Measurements from ENCODE around the gene KRT26. TPM values are rescaled to one million over a fixed set of nuclear protein-coding genes. Genes with fewer than 3 reads are reported as not detected.

The KRT26 gene
- total and polyA plus RNA-seq, 2 donors (not counting 1 experiment from before 2014, with no cell fraction given), result not detected

GRCh38 chr17:40819528-40820125 lies 47.6 kb upstream of the KRT26 start:
- Histone ChIP-seq H3K4me2 (ENCODE audit: extremely low read depth, insufficient read depth, low read length) (peak overlapping the region; percentile 94), H3K4me1 (ENCODE audit: control insufficient read depth, extremely low read depth, insufficient read depth, low read length) (no peaks in the 10 kb centered on the region), H3K27ac (ENCODE audit: insufficient read depth, low read length) (peak overlapping the region; percentile 49), H4K20me1 (ENCODE audit: control insufficient read depth, extremely low read depth, insufficient read depth, low read length) (no peaks in the 10 kb centered on the region), H3K36me3 (ENCODE audit: control insufficient read depth, insufficient read depth, low read length) (no peaks in the 10 kb centered on the region), H2AFZ (ENCODE audit: low read length) (peak overlapping the region; percentile 86), H3K9me3 (ENCODE audit: control insufficient read depth, insufficient read depth, low read depth, low read length) (no peaks in the 10 kb centered on the region), H3K9ac (ENCODE audit: insufficient read depth, low read length) (peak overlapping the region; percentile 27), H3K79me2 (ENCODE audit: control insufficient read depth, insufficient read depth, low read length) (peaks cover 3% of the 10 kb centered on the region), H3K4me3 (replicated peaks in 1 of 4; ENCODE audit: control extremely low read depth in 1 of 4, insufficient read depth in 1 of 4, low read depth in 3 of 4, low read length in 4 of 4) (peak overlapping the region; percentile 61 to 99 (median 67)), H3K27me3 (ENCODE audit: control insufficient read depth, insufficient read depth, low read length) (no peaks in the 10 kb centered on the region)
- TF ChIP-seq CTCF (conservative IDR thresholded peaks at IDR 0.05 in 1 of 2, IDR thresholded peaks at IDR 0.05 in 1 of 2; ENCODE audit: low read depth in 1 of 2, low read length in 2 of 2), result no peak
- no peak for TF ChIP-seq EZH2 (IDR thresholded peaks at IDR 0.05; ENCODE audit: low read length, missing control alignments)
- DNase-seq (ENCODE audit: low read depth in 2 of 2), result peak; percentile 17 to 38

GRCh38 chr17:40818733-40819527 lies 46.9 kb upstream of the KRT26 start:
- Histone ChIP-seq H2AFZ (ENCODE audit: low read length) (peak overlapping the region; percentile 86), H3K9ac (ENCODE audit: insufficient read depth, low read length) (peak overlapping the region; percentile 75), H3K9me3 (ENCODE audit: control insufficient read depth, insufficient read depth, low read depth, low read length) (no peaks in the 10 kb centered on the region), H3K79me2 (ENCODE audit: control insufficient read depth, insufficient read depth, low read length) (peaks cover 3% of the 10 kb centered on the region), H3K27ac (ENCODE audit: insufficient read depth, low read length) (peak overlapping the region; percentile 68), H3K27me3 (ENCODE audit: control insufficient read depth, insufficient read depth, low read length) (no peaks in the 10 kb centered on the region), H3K4me1 (ENCODE audit: control insufficient read depth, extremely low read depth, insufficient read depth, low read length) (no peaks in the 10 kb centered on the region), H3K4me3 (replicated peaks in 1 of 4; ENCODE audit: control extremely low read depth in 1 of 4, insufficient read depth in 1 of 4, low read depth in 3 of 4, low read length in 4 of 4) (peak overlapping the region; percentile 63 to 99 (median 78)), H3K4me2 (ENCODE audit: extremely low read depth, insufficient read depth, low read length) (peak overlapping the region; percentile 94), H3K36me3 (ENCODE audit: control insufficient read depth, insufficient read depth, low read length) (no peaks in the 10 kb centered on the region), H4K20me1 (ENCODE audit: control insufficient read depth, extremely low read depth, insufficient read depth, low read length) (no peaks in the 10 kb centered on the region)
- peak; percentile 76 to 82 for DNase-seq (ENCODE audit: low read depth in 2 of 2)
- no peak for TF ChIP-seq CTCF (conservative IDR thresholded peaks at IDR 0.05 in 1 of 2, IDR thresholded peaks at IDR 0.05 in 1 of 2; ENCODE audit: low read depth in 1 of 2, low read length in 2 of 2)
- TF ChIP-seq EZH2 (IDR thresholded peaks at IDR 0.05; ENCODE audit: low read length, missing control alignments), result no peak

- peak overlapping the region; percentile 49 for H3K4me2 ChIP-seq (ENCODE audit: extremely low read depth, insufficient read depth, low read length)
- no peaks in the 10 kb centered on the region for H3K27me3 ChIP-seq (ENCODE audit: control insufficient read depth, insufficient read depth, low read length)
- H4K20me1 ChIP-seq (ENCODE audit: control insufficient read depth, extremely low read depth, insufficient read depth, low read length), result no peaks in the 10 kb centered on the region
- peak overlapping the region; percentile 13 for H2AFZ ChIP-seq (ENCODE audit: low read length)
- no peaks in the 10 kb centered on the region for H3K9me3 ChIP-seq (ENCODE audit: control insufficient read depth, insufficient read depth, low read depth, low read length)
- no peaks in the 10 kb centered on the region for H3K4me1 ChIP-seq (ENCODE audit: control insufficient read depth, extremely low read depth, insufficient read depth, low read length)
- peak overlapping the region; percentile 68 for H3K27ac ChIP-seq (ENCODE audit: insufficient read depth, low read length)
- peak overlapping the region; percentile 75 for H3K9ac ChIP-seq (ENCODE audit: insufficient read depth, low read length)
- H3K79me2 ChIP-seq (ENCODE audit: control insufficient read depth, insufficient read depth, low read length), result peaks cover 3% of the 10 kb centered on the region
- no peak for TF ChIP-seq EZH2 (IDR thresholded peaks at IDR 0.05; ENCODE audit: low read length, missing control alignments)
- TF ChIP-seq CTCF (conservative IDR thresholded peaks at IDR 0.05 in 1 of 2, IDR thresholded peaks at IDR 0.05 in 1 of 2; ENCODE audit: low read depth in 1 of 2, low read length in 2 of 2), result no peak
- peak in 1 of 2 donors; percentile 8 for DNase-seq (ENCODE audit: low read depth in 2 of 2)
- H3K36me3 ChIP-seq (ENCODE audit: control insufficient read depth, insufficient read depth, low read length), result no peaks in the 10 kb centered on the region
- H3K4me3 ChIP-seq (replicated peaks in 1 of 4; ENCODE audit: control extremely low read depth in 1 of 4, insufficient read depth in 1 of 4, low read depth in 3 of 4, low read length in 4 of 4), result peak overlapping the region; percentile 63 to 99 (median 78)
Measured at GRCh38 chr17:40818343-40818732, 46.3 kb upstream of the KRT26 start.

Data from fibroblast of lung (primary cell).